Activated T-helper 2 cell treated with anti-CD3 and anti-CD28 coated beads, Interferon-gamma antibody, Interleukin-2, Interleukin-4, amounts not matched to agents 10 μg/mL and 5 μg/mL and 100 μg/mL, durations not matched to agents 14 hours and 24 hours and 36 hours (primary cell): Measurements from ENCODE around the gene PCARE. TPM values are rescaled to one million over a fixed set of nuclear protein-coding genes. Genes with fewer than 3 reads are reported as not detected.

ENCODE experiments used
- DNase-seq: peaks from one replicate; pipeline ENCODE4 v3.0.0; 2021; ENCODE audit warnings: low spot score
- H3K27ac Mint-ChIP-seq: one replicate; pipeline ENCODE4 v1.8.0; 2021; ENCODE audit warnings: mixed read lengths
- H3K27me3 Mint-ChIP-seq: one replicate; pipeline ENCODE4 v1.8.0; 2021; ENCODE audit warnings: low read depth, mixed read lengths
- H3K36me3 Mint-ChIP-seq: one replicate; pipeline ENCODE4 v1.8.0; 2021; ENCODE audit warnings: low read depth, mixed read lengths
- H3K4me1 Mint-ChIP-seq: one replicate; pipeline ENCODE4 v1.8.0; 2021; ENCODE audit warnings: low read depth, mixed read lengths
- H3K4me3 Mint-ChIP-seq: one replicate; pipeline ENCODE4 v1.8.0; 2021; ENCODE audit warnings: low read depth, mild to moderate bottlenecking, moderate library complexity, mixed read lengths
- H3K9me3 Mint-ChIP-seq: one replicate; pipeline ENCODE4 v1.8.0; 2021; ENCODE audit warnings: mixed read lengths
- intact Hi-C: fragments of 100-400 bp; cut with micrococcal nuclease; formaldehyde crosslinking; loops from one replicate; pipeline ENCODE4 v1.15.1; 2023
- total RNA-seq: library from RNA; stranded (reverse); gene quantifications from 2 replicates; pipeline ENCODE4 v1.2.3, GENCODE V29; 2022

The PCARE gene
- total RNA-seq, 1 donor from 2014 or later = not detected

- Mint-ChIP-seq H3K9me3 (no peaks in the 10 kb centered on the region), H3K27me3 (no peaks in the 10 kb centered on the region)
- intact Hi-C loops = loop anchor here (2.0 to 5.0 kb wide), 2 partner anchors 94 to 181 kb away; no protein-coding TSS in a partner anchor
Observed at GRCh38 chr2:29016504-29016903, 57.8 kb downstream of the PCARE start.

GRCh38 chr2:29015701-29016470 is 58.4 kb downstream of the PCARE start:
- Mint-ChIP-seq H3K4me3 (peak overlapping the region; percentile 83), H3K36me3 (peaks cover 4% of the 10 kb centered on the region), H3K27ac (peak overlapping the region; percentile 99), H3K9me3 (no peaks in the 10 kb centered on the region), H3K4me1 (peaks cover 55% of the 10 kb centered on the region), H3K27me3 (no peaks in the 10 kb centered on the region)
- DNase-seq = no peak
- intact Hi-C loops = loop anchor here (1.0 to 5.0 kb wide), 4 partner anchors 57 to 181 kb away; no protein-coding TSS in a partner anchor

More at GRCh38 chr2:29016504-29016903, 57.8 kb downstream of the PCARE start:
- H3K27ac Mint-ChIP-seq = peak overlapping the region; percentile 43
- no peak for DNase-seq
- no peak overlapping the region for H3K4me3 Mint-ChIP-seq
- peaks cover 4% of the 10 kb centered on the region for H3K36me3 Mint-ChIP-seq
- peaks cover 50% of the 10 kb centered on the region for H3K4me1 Mint-ChIP-seq

DNA sequence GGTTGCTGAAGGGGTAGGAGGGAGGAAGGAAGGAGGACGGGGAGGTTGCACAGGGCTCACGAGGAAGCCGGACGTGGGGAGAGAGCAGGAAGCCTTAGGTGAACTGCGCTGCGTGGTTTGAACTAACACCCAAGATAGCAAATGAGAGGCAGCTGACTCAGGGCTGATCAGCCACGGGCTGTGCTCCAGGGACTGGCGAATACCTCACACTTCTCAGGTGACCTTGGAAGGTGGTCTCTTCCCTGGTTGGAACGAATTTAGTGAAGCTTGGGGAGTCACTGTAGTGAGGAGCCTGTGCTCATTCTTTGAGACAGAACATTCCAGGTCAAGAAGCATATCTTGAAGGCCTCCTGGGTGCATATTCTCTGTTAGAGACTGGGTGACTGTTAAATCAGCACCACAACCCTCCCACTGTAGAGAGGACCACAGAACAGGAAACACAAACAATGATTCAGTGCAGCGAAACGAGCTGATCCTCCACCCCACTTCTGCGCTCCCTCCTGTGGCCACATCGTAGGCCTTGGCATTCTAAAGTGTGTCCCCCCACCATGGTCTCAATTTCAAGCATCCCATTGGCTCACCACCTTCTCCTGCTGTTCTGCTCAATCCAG is 59.4 kb downstream of the PCARE start:
- Mint-ChIP-seq H3K9me3 (no peaks in the 10 kb centered on the region), H3K36me3 (peaks cover 4% of the 10 kb centered on the region), H3K27ac (peak overlapping the region; percentile 99), H3K4me1 (peaks cover 62% of the 10 kb centered on the region), H3K27me3 (no peaks in the 10 kb centered on the region), H3K4me3 (peak overlapping the region; percentile 83)
- intact Hi-C loops = loop anchor here (1.0 to 5.0 kb wide), 3 partner anchors 56 to 182 kb away; no protein-coding TSS in a partner anchor
- peak; percentile 64 for DNase-seq

DNA sequence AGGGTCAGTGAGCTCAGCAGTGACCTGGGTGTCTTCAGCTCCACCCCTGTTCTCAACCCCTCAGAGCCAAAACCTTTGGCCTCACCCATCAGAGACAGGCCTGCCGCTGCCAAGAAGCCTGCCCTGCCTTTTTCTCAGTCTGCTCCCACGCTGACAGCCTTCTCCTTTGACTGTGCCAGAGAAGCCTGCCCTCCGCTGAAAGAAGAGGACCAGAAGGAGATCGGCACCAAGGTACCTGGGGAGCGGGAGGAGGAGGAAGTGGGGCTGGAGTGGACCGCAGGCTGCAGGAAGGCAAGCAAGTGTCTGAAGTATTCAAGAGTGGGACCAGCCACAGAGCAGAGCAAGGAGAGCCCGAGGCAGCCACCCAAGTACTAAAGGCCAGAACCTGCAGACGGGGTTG is 60.0 kb downstream of the PCARE start:
- intact Hi-C loops = loop anchor here (2.0 kb wide), 1 partner anchor 56 kb away; no protein-coding TSS in a partner anchor
- no peak for DNase-seq
- Mint-ChIP-seq H3K27me3 (no peaks in the 10 kb centered on the region), H3K4me1 (peaks cover 67% of the 10 kb centered on the region), H3K4me3 (peak overlapping the region; percentile 83), H3K9me3 (no peaks in the 10 kb centered on the region), H3K27ac (peak overlapping the region; percentile 99), H3K36me3 (peaks cover 4% of the 10 kb centered on the region)

DNA sequence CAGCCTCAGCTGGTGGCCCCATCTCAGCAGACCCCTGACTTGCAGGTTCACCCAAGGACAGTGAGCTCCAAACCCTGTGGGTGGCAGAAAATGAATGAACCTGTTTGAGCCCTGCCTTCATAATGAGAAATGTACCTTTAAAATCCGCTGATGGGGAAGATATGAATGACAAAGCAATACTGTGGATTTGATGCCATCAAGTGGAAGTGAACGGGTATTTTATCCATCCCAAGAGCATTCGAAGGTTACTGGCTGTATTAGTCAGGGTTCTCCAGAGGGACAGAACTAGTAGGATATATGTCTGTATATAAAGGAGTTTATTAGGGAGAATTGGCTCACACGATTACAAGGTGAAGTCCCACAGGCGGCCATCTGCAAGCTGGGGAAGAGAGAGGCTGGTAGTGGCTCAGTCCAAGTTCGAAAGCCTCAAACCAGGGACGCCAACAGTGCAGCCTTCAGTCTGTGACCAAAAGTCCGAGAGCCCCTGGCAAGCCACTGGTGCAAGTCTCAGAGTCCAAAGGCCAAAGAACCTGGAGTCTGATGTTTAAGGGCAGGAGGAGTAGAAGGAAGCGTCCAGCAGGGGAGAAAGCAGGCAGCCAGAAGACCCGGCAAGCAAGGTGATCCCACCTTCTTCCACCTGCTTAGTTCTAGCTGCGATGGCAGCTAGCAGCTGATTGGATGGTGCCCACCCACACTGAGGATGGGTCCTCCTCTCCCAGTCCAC is 61.1 kb downstream of the PCARE start:
- H3K9me3 Mint-ChIP-seq = no peaks in the 10 kb centered on the region
- peak overlapping the region; percentile 99 for H3K27ac Mint-ChIP-seq
- no peaks in the 10 kb centered on the region for H3K27me3 Mint-ChIP-seq
- intact Hi-C loops = no loop called here
- H3K4me1 Mint-ChIP-seq = peaks cover 69% of the 10 kb centered on the region
- peaks cover 4% of the 10 kb centered on the region for H3K36me3 Mint-ChIP-seq
- DNase-seq = no peak
- H3K4me3 Mint-ChIP-seq = peak overlapping the region; percentile 83

DNA sequence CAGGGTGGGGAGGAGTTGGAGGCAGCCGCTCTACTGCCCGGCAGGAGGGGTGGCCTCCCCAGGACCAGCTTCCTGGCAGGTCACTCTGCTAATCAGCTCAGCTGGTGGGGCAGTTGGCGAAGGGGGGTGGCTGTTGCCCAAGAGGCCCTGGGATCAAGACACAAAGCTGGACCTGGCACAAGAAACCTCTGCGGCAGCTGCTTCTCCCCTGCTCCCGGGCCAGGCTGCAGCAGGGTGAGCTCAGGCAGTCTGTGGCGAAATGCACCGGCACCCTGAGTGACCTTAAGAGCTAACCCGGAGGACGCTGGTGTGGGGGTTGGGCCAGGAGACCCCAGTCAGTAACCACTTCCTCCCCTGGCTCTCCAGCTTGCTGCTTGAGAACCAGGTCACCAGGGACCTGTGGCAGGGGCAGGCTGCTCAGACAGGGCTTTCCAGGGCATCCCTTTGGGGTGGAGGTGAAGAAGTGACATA is 62.1 kb downstream of the PCARE start:
- Mint-ChIP-seq H3K4me3 (no peak overlapping the region), H3K4me1 (peaks cover 67% of the 10 kb centered on the region), H3K36me3 (peaks cover 4% of the 10 kb centered on the region), H3K27ac (no peak overlapping the region), H3K27me3 (no peaks in the 10 kb centered on the region), H3K9me3 (no peaks in the 10 kb centered on the region)
- DNase-seq = no peak
- intact Hi-C loops = no loop called here

Other genes starting within 250 kb of the PCARE start
- 15.1 and 17.3 TPM in 2 replicates for gene TRMT61B, start 204.2 kb downstream of the PCARE start, total RNA-seq
- 117 and 128 TPM in 2 replicates for gene WDR43, start 179.9 kb downstream of the PCARE start, total RNA-seq
- gene TOGARAM2, start 93.2 kb downstream of the PCARE start, total RNA-seq = 3.0 and 4.0 TPM in 2 replicates
- 21.5 and 21.8 TPM in 2 replicates for gene CLIP4, start 40.9 kb upstream of the PCARE start, total RNA-seq